HG02588 (cell line): ENCODE results near the gene HEMGN.

Experiments
- ATAC-seq: cut with Tn5 transposase; IDR thresholded peaks from one replicate; pipeline ENCODE4 v1.9.1; 2021; ENCODE audit warnings: mild to moderate bottlenecking, moderate library complexity; ENCODE audit not compliant: unreplicated experiment

Gene HEMGN

GRCh38 chr9:97900738-97901565, 37.0 kb downstream of the HEMGN start:
- no peak for ATAC-seq

- ATAC-seq: no peak
Measured at GRCh38 chr9:97900103-97900737, 37.8 kb downstream of the HEMGN start.

- ATAC-seq: no peak
Measured at GRCh38 chr9:97895695-97896332, 42.2 kb downstream of the HEMGN start.

- no peak for ATAC-seq
Measured at GRCh38 chr9:97895211-97895610, 42.8 kb downstream of the HEMGN start.

GRCh38 chr9:97892421-97892820, 45.6 kb downstream of the HEMGN start:
- ATAC-seq: no peak

GRCh38 chr9:97891736-97892135, 46.2 kb downstream of the HEMGN start:
- no peak for ATAC-seq

- ATAC-seq: no peak
Measured at GRCh38 chr9:97889941-97890887, 47.8 kb downstream of the HEMGN start.

- ATAC-seq: no peak
Measured at GRCh38 chr9:97880336-97880735, 57.6 kb downstream of the HEMGN start.
